ENCODE data around the gene ESRRG.
A peak's percentile ranks its signal among the peaks of the same experiment; 100 is the strongest.
"Not testable (repeated sequence)": the region's sequence is repeated elsewhere in the genome, so short reads cannot be mapped to it uniquely, and the experiment has no call there.

ESRRG gene

GRCh38 chr1:216560527-216560926, 162.7 kb downstream of the ESRRG start:
- no peak for DNase-seq

- DNase-seq = no peak
Observed at GRCh38 chr1:216559359-216559758, 163.9 kb downstream of the ESRRG start.

GRCh38 chr1:216555653-216556052, 167.6 kb downstream of the ESRRG start:
- no peak for DNase-seq

GRCh38 chr1:216554934-216555333, 168.3 kb downstream of the ESRRG start:
- no peak for DNase-seq

- DNase-seq = no peak
Observed at GRCh38 chr1:216553766-216554165, 169.5 kb downstream of the ESRRG start.

- DNase-seq = no peak
Observed at GRCh38 chr1:216553040-216553439, 170.2 kb downstream of the ESRRG start.

GRCh38 chr1:216549796-216550195, 173.4 kb downstream of the ESRRG start:
- DNase-seq = no peak

GRCh38 chr1:216542741-216543140, 180.5 kb downstream of the ESRRG start:
- DNase-seq = no peak

GRCh38 chr1:216542263-216542662, 181.0 kb downstream of the ESRRG start:
- DNase-seq = no peak

- DNase-seq = no peak
Observed at GRCh38 chr1:216535751-216536150, 187.5 kb downstream of the ESRRG start.

- DNase-seq = no peak
Observed at GRCh38 chr1:216535059-216535458, 188.2 kb downstream of the ESRRG start.

- no peak for DNase-seq
Observed at GRCh38 chr1:216533776-216534175, 189.5 kb downstream of the ESRRG start.

- no peak for DNase-seq
Observed at GRCh38 chr1:216532251-216532798, 190.9 kb downstream of the ESRRG start.

- DNase-seq = peak; percentile 24
Observed at GRCh38 chr1:216531263-216532239, 191.7 kb downstream of the ESRRG start.

- not testable (repeated sequence) for DNase-seq
Observed at GRCh38 chr1:216529851-216530250, 193.4 kb downstream of the ESRRG start.

GRCh38 chr1:216528816-216529215, 194.4 kb downstream of the ESRRG start:
- no peak for DNase-seq

- no peak for DNase-seq
Observed at GRCh38 chr1:216523449-216524190, 199.6 kb downstream of the ESRRG start.

GRCh38 chr1:216523043-216523442, 200.2 kb downstream of the ESRRG start:
- DNase-seq = no peak

GRCh38 chr1:216521477-216521876, 201.8 kb downstream of the ESRRG start:
- no peak for DNase-seq

GRCh38 chr1:216518844-216519627, 204.2 kb downstream of the ESRRG start:
- no peak for DNase-seq

GRCh38 chr1:216502528-216503162, 220.6 kb downstream of the ESRRG start:
- no peak for DNase-seq

- DNase-seq = no peak
Observed at GRCh38 chr1:216500273-216500967, 222.8 kb downstream of the ESRRG start.

Data from NCI-H446 treated with DMSO at 0.1 percent for 48 hours (cell line).